Loucy (cell line): ENCODE measurements around the gene C2CD4C.

Experiments
- H2AFZ ChIP-seq: fragments of 200-600 bp; sonication (generic); 2 replicates; pipeline ENCODE4 v1.6.0; 2016; ENCODE audit warnings: antibody characterized with exemption, mild to moderate bottlenecking, low read length, moderate library complexity
- H3F3A ChIP-seq: fragments of 200-600 bp; 2 replicates; pipeline ENCODE4 v1.6.0; 2016; ENCODE audit warnings: antibody characterized with exemption, low read depth, mild to moderate bottlenecking
- H3K27me3 ChIP-seq: fragments of 200-600 bp; sonication (generic); 2 replicates; pipeline ENCODE4 v1.6.1; 2014; ENCODE audit warnings: low read length, mild to moderate bottlenecking; ENCODE audit not compliant: insufficient read depth, poor library complexity, severe bottlenecking
- H3K36me3 ChIP-seq: fragments of 200-600 bp; sonication (generic); 2 replicates; pipeline ENCODE4 v1.6.1; 2016; ENCODE audit warnings: low read length; ENCODE audit not compliant: insufficient read depth
- H3K4me1 ChIP-seq: fragments of 200-600 bp; sonication (generic); 2 replicates; pipeline ENCODE4 v1.5.1; 2014; ENCODE audit warnings: low read length, mild to moderate bottlenecking; ENCODE audit not compliant: insufficient read depth, poor library complexity, severe bottlenecking
- H3K4me2 ChIP-seq: fragments of 200-600 bp; sonication (generic); 2 replicates; pipeline ENCODE4 v1.6.0; 2014; ENCODE audit warnings: antibody characterized with exemption, low read length, low read depth, mild to moderate bottlenecking; ENCODE audit not compliant: poor library complexity, severe bottlenecking
- H3K4me3 ChIP-seq: fragments of 200-600 bp; sonication (generic); 2 replicates; pipeline ENCODE4 v1.5.1; 2014; ENCODE audit warnings: low read length, mild to moderate bottlenecking, mixed read lengths; ENCODE audit not compliant: poor library complexity, severe bottlenecking
- H3K79me2 ChIP-seq: fragments of 200-600 bp; sonication (generic); 2 replicates; pipeline ENCODE4 v1.6.1; 2014; ENCODE audit warnings: low read length; ENCODE audit not compliant: insufficient read depth
- H3K9ac ChIP-seq: fragments of 200-600 bp; sonication (generic); 2 replicates; pipeline ENCODE4 v1.6.0; 2014; ENCODE audit warnings: mild to moderate bottlenecking, low read depth, low read length, moderate library complexity; ENCODE audit not compliant: poor library complexity, severe bottlenecking
- H3K9me2 ChIP-seq: fragments of 200-600 bp; sonication (generic); replicated peaks from 2 replicates; pipeline ENCODE4 v1.6.1; 2016; ENCODE audit warnings: low read depth, low read length, mixed read lengths
- H3K9me3 ChIP-seq: fragments of 200-600 bp; sonication (generic); 2 replicates; pipeline ENCODE4 v1.6.1; 2014; ENCODE audit warnings: mild to moderate bottlenecking, antibody characterized with exemption, low read length, low read depth; ENCODE audit not compliant: insufficient read depth
- H4K20me1 ChIP-seq: fragments of 200-600 bp; sonication (generic); 2 replicates; pipeline ENCODE4 v1.6.0; 2014; ENCODE audit warnings: antibody characterized with exemption, low read length, mild to moderate bottlenecking; ENCODE audit not compliant: insufficient read depth, poor library complexity, severe bottlenecking
- EZH2phosphoT487 ChIP-seq: fragments of 200-600 bp; IDR thresholded peaks from 2 replicates; pipeline ENCODE4 v1.6.1; 2018; ENCODE audit warnings: antibody characterized with exemption, mild to moderate bottlenecking, moderate library complexity, borderline replicate concordance
- TF ChIP-seq, protein P1 (sequence below): fragments of 200-600 bp; sonication (generic); conservative IDR thresholded peaks from 2 replicates; pipeline ENCODE4 v1.5.1; 2014; ENCODE audit warnings: mild to moderate bottlenecking, antibody characterized with exemption, low read length

C2CD4C gene

DNA sequence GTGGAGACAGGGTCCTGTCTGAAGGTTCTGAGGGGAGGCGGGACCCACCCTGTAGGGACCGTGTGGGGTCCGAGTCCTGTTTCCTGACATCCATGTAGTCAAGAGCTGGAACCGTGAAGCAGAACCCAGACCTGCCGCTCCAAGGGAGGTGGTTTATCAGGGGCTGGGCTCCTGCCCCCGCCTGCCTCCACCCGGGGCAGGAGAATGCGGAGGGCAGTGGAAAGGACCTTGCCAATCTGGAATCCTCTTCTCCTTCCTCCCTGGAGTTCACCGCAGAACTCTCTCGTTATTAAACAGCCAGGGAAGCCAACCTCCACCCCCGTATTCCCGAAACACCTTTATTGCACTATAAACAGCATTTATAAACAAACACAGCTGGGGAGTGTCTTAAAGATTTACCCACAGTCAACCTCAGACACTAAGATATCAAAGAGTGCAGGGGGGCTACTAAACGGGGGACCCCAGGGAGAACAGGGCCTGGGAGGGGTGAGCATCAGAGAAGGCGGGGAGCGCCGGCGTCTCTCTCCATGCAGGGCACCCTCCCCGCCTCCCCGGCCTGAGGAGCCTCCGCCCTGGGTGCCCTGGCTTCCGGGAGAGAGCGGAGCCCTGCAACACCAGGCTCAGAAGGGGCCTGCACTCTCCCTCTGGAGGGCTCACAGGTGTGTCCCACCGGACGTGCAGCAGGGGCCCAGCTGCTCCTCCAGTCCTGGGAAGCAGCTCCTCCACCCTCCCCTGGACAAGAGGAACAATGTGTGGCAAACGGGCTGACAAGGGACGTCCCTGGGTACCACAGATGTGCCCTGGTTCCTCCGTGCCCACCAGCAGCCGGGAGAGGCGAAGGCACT lies 3.6 kb downstream of the C2CD4C start:
- Histone ChIP-seq H2AFZ (no peak overlapping the region), H3K4me1 (peaks cover 8% of the 10 kb centered on the region), H3K36me3 (no peaks in the 10 kb centered on the region), H3K9ac (no peak overlapping the region), H3K9me2 (no peaks in the 10 kb centered on the region), H4K20me1 (no peaks in the 10 kb centered on the region), H3K4me3 (no peak overlapping the region), H3K79me2 (no peaks in the 10 kb centered on the region), H3K27me3 (no peaks in the 10 kb centered on the region), H3K9me3 (no peaks in the 10 kb centered on the region), H3K4me2 (no peak overlapping the region), H3F3A (no peaks in the 10 kb centered on the region)
- TF ChIP-seq EZH2phosphoT487: no peak
- TF ChIP-seq, protein P1, sequence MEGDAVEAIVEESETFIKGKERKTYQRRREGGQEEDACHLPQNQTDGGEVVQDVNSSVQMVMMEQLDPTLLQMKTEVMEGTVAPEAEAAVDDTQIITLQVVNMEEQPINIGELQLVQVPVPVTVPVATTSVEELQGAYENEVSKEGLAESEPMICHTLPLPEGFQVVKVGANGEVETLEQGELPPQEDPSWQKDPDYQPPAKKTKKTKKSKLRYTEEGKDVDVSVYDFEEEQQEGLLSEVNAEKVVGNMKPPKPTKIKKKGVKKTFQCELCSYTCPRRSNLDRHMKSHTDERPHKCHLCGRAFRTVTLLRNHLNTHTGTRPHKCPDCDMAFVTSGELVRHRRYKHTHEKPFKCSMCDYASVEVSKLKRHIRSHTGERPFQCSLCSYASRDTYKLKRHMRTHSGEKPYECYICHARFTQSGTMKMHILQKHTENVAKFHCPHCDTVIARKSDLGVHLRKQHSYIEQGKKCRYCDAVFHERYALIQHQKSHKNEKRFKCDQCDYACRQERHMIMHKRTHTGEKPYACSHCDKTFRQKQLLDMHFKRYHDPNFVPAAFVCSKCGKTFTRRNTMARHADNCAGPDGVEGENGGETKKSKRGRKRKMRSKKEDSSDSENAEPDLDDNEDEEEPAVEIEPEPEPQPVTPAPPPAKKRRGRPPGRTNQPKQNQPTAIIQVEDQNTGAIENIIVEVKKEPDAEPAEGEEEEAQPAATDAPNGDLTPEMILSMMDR: no peak

GRCh38 chr19:403221-404027 lies 5.5 kb downstream of the C2CD4C start:
- Histone ChIP-seq H3K4me3 (no peak overlapping the region), H3K36me3 (no peaks in the 10 kb centered on the region)
- TF ChIP-seq EZH2phosphoT487: no peak
- TF ChIP-seq, protein P1: no peak

DNA sequence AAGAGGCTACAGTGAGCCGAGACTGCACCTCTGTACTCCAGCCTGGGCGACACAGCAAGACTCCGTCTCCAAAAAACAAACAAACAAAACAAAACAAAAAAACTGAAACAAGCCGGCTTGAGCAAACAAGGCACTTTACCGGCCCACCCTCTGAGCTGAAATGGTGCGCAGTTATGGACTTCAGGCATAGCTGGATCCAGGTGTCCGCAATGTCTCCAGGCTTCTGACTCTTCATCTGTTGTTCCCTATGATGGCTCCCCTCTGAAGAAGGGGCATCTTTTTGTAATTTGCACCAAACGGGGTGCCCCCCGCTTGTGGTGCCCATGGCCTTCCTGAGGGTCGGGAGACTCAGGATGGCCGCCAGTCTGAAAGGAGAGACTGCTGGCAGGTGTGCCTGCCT lies 6.2 kb downstream of the C2CD4C start:
- H3K4me3 ChIP-seq: no peak overlapping the region
- no peaks in the 10 kb centered on the region for H3F3A ChIP-seq
- no peaks in the 10 kb centered on the region for H3K9me2 ChIP-seq
- H3K9ac ChIP-seq: no peak overlapping the region
- H3K27me3 ChIP-seq: no peaks in the 10 kb centered on the region
- H3K36me3 ChIP-seq: no peaks in the 10 kb centered on the region
- TF ChIP-seq EZH2phosphoT487: no peak
- TF ChIP-seq, protein P1: no peak
- H4K20me1 ChIP-seq: no peaks in the 10 kb centered on the region
- peaks cover 6% of the 10 kb centered on the region; the same call in 1 of the 2 replicates for H3K9me3 ChIP-seq
- H2AFZ ChIP-seq: no peak overlapping the region
- H3K4me1 ChIP-seq: no peaks in the 10 kb centered on the region
- H3K79me2 ChIP-seq: no peaks in the 10 kb centered on the region
- H3K4me2 ChIP-seq: no peak overlapping the region

More at GRCh38 chr19:403221-404027, 5.5 kb downstream of the C2CD4C start:
- Histone ChIP-seq H3K9me2 (no peaks in the 10 kb centered on the region), H3K4me2 (no peak overlapping the region), H3K9ac (no peak overlapping the region), H3K27me3 (no peaks in the 10 kb centered on the region), H4K20me1 (no peaks in the 10 kb centered on the region), H3K79me2 (no peaks in the 10 kb centered on the region), H3K9me3 (peaks cover 4% of the 10 kb centered on the region; the same call in 1 of the 2 replicates), H3K4me1 (no peaks in the 10 kb centered on the region), H2AFZ (no peak overlapping the region), H3F3A (no peaks in the 10 kb centered on the region)
